Ovary (tissue), 3 donors: ENCODE results near the gene HDAC10.

Experiments
- EP300 ChIP-seq: sonication (generic); formaldehyde crosslinking; IDR thresholded peaks from one replicate; pipeline ENCODE4 v1.6.1; 2017; ENCODE audit warnings: antibody characterized with exemption
- POLR2A ChIP-seq: fragments of 450-650 bp; IDR thresholded peaks from one replicate; pipeline ENCODE4 v1.6.1; 2017; ENCODE audit warnings: antibody characterized with exemption, mild to moderate bottlenecking, moderate library complexity
- TF ChIP-seq, protein P1 (sequence below), 3 donors: fragments of 450-650 bp in 2 of 3; fragments of 200-600 bp in 1 of 3; IDR thresholded peaks; one replicate each; pipeline versions ENCODE4 v1.5.1 to v1.8.0; 2016 to 2022; ENCODE audit warnings: antibody characterized with exemption in 3 of 3, mild to moderate bottlenecking in 1 of 3
- donor health status: DM: no; HTN: no; CAD: no.

DNA sequence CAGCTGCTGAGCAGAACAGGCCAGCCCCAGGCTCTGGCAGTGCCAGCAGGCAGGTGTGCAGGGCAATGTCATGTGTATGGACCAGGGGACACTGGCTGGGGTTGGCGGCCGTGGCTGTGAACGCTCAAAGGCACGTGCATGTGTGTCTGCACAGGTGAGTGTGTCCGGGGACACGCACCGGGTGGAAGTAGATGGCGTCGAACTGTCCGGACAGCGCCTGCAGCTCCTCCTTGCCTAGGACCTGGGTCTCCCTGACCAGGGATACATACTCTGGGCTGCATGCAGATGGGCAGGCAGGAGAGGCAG, 863 bp downstream of the HDAC10 start:
- TF ChIP-seq, protein P1, sequence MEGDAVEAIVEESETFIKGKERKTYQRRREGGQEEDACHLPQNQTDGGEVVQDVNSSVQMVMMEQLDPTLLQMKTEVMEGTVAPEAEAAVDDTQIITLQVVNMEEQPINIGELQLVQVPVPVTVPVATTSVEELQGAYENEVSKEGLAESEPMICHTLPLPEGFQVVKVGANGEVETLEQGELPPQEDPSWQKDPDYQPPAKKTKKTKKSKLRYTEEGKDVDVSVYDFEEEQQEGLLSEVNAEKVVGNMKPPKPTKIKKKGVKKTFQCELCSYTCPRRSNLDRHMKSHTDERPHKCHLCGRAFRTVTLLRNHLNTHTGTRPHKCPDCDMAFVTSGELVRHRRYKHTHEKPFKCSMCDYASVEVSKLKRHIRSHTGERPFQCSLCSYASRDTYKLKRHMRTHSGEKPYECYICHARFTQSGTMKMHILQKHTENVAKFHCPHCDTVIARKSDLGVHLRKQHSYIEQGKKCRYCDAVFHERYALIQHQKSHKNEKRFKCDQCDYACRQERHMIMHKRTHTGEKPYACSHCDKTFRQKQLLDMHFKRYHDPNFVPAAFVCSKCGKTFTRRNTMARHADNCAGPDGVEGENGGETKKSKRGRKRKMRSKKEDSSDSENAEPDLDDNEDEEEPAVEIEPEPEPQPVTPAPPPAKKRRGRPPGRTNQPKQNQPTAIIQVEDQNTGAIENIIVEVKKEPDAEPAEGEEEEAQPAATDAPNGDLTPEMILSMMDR (IDR thresholded peaks at IDR 0.05) = no peak
- no peak for TF ChIP-seq POLR2A
- no peak for TF ChIP-seq EP300
